Calu3 (cell line): ENCODE measurements around the gene PDE4B. TPM values are rescaled to one million over a fixed set of nuclear protein-coding genes. Genes with fewer than 3 reads are reported as not detected.

Experiments
- BruUV-seq: library from RNA; stranded (reverse); fragments of 400-500 nt; replicated peaks from 2 replicates; lab custom pipeline; 2021; lab: Mats Ljungman, UMichigan
- CTCF ChIA-PET: fragments of 300-600 bp; sonication (Branson Sonifier 250); formaldehyde crosslinking; loops from one replicate; lab custom pipeline; 2022; ENCODE audit warnings: antibody characterized with exemption; lab: Charles Lee
- DNase-seq: peaks from one replicate; pipeline ENCODE4 v3.0.0; 2022
- H3K27ac Mint-ChIP-seq: one replicate; pipeline ENCODE4 v1.8.0; 2022; ENCODE audit warnings: mixed read lengths; ENCODE audit not compliant: unreplicated experiment
- H3K27me3 Mint-ChIP-seq: one replicate; pipeline ENCODE4 v1.8.0; 2022; ENCODE audit warnings: mixed read lengths; ENCODE audit not compliant: unreplicated experiment
- H3K36me3 Mint-ChIP-seq: one replicate; pipeline ENCODE4 v1.8.0; 2022; ENCODE audit warnings: mild to moderate bottlenecking, moderate library complexity, mixed read lengths; ENCODE audit not compliant: insufficient read depth, unreplicated experiment
- H3K4me1 Mint-ChIP-seq: one replicate; pipeline ENCODE4 v1.8.0; 2022; ENCODE audit warnings: mild to moderate bottlenecking, low read depth, mixed read lengths; ENCODE audit not compliant: unreplicated experiment
- H3K4me3 Mint-ChIP-seq: one replicate; pipeline ENCODE4 v1.8.0; 2022; ENCODE audit warnings: mild to moderate bottlenecking, low read depth, moderate library complexity, mixed read lengths; ENCODE audit not compliant: unreplicated experiment
- H3K9me3 Mint-ChIP-seq: one replicate; pipeline ENCODE4 v1.8.0; 2022; ENCODE audit warnings: low read depth, mixed read lengths; ENCODE audit not compliant: unreplicated experiment
- intact Hi-C: fragments of 100-400 bp; cut with micrococcal nuclease; formaldehyde crosslinking; loops from one replicate; pipeline ENCODE4 v1.10.0; 2022; ENCODE audit not compliant: unreplicated experiment
- total RNA-seq: library from RNA; stranded (reverse); gene quantifications from 2 replicates; pipeline ENCODE4 v1.2.3, GENCODE V29; 2022
- TF ChIP-seq, protein P1 (sequence below): fragments of 200-600 bp; IDR thresholded peaks from one replicate; pipeline ENCODE4 v1.8.0; 2022; ENCODE audit warnings: antibody characterized with exemption; ENCODE audit not compliant: unreplicated experiment

The PDE4B gene
- total RNA-seq, 1 experiment from 2014 or later = 2.9 TPM

GRCh38 chr1:66231217-66231616 lies 438.5 kb downstream of the PDE4B start:
- no peak overlapping the region for H3K4me3 Mint-ChIP-seq
- H3K9me3 Mint-ChIP-seq = no peaks in the 10 kb centered on the region
- peak overlapping the region; percentile 60 for H3K27ac Mint-ChIP-seq
- H3K36me3 Mint-ChIP-seq = no peaks in the 10 kb centered on the region
- no TSS peak for BruUV-seq
- peak; percentile 8 for DNase-seq
- TF ChIP-seq, protein P1, sequence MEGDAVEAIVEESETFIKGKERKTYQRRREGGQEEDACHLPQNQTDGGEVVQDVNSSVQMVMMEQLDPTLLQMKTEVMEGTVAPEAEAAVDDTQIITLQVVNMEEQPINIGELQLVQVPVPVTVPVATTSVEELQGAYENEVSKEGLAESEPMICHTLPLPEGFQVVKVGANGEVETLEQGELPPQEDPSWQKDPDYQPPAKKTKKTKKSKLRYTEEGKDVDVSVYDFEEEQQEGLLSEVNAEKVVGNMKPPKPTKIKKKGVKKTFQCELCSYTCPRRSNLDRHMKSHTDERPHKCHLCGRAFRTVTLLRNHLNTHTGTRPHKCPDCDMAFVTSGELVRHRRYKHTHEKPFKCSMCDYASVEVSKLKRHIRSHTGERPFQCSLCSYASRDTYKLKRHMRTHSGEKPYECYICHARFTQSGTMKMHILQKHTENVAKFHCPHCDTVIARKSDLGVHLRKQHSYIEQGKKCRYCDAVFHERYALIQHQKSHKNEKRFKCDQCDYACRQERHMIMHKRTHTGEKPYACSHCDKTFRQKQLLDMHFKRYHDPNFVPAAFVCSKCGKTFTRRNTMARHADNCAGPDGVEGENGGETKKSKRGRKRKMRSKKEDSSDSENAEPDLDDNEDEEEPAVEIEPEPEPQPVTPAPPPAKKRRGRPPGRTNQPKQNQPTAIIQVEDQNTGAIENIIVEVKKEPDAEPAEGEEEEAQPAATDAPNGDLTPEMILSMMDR = no peak
- H3K27me3 Mint-ChIP-seq = no peaks in the 10 kb centered on the region
- intact Hi-C loops = no loop called here
- peaks cover 9% of the 10 kb centered on the region for H3K4me1 Mint-ChIP-seq
- CTCF ChIA-PET = interaction anchor here (0.7 to 0.9 kb wide), 8 partner anchors 11 to 542 kb away, joined by 3 to 6 read pairs (median 4); no protein-coding TSS in a partner anchor

GRCh38 chr1:66231681-66232463 lies 439.2 kb downstream of the PDE4B start:
- no peaks in the 10 kb centered on the region for H3K36me3 Mint-ChIP-seq
- H3K4me1 Mint-ChIP-seq = peaks cover 9% of the 10 kb centered on the region
- CTCF ChIA-PET = interaction anchor here (0.9 kb wide), 1 partner anchor 267 kb away, joined by 5 read pairs; no protein-coding TSS in a partner anchor
- H3K27me3 Mint-ChIP-seq = no peaks in the 10 kb centered on the region
- intact Hi-C loops = no loop called here
- H3K4me3 Mint-ChIP-seq = no peak overlapping the region
- no peaks in the 10 kb centered on the region for H3K9me3 Mint-ChIP-seq
- BruUV-seq = no TSS peak
- no peak for DNase-seq
- TF ChIP-seq, protein P1 = no peak
- H3K27ac Mint-ChIP-seq = peak overlapping the region; percentile 60

DNA sequence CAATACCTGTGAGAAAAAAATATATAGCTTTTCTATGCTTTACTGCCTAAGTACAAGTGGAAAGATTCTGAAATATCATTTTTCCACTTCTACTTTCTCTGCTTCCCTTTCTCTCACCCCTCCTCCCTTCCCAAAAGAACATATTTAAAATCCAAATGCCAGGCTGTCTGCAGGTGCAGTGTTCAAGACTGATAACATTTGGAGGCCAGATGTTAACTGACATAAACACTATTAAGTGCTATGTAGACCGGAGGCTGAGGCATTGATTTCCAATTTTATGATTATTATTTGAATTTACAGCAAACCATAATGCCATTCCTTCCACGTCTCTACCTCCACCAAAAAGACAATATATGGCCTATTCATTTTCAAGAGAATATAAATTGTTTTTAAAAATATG lies 444.3 kb downstream of the PDE4B start:
- Mint-ChIP-seq H3K4me3 (no peak overlapping the region), H3K36me3 (no peaks in the 10 kb centered on the region), H3K27ac (no peak overlapping the region), H3K27me3 (no peaks in the 10 kb centered on the region), H3K9me3 (no peaks in the 10 kb centered on the region), H3K4me1 (peaks cover 11% of the 10 kb centered on the region)
- TF ChIP-seq, protein P1 = no peak
- CTCF ChIA-PET = no interaction called here
- BruUV-seq = no TSS peak
- intact Hi-C loops = loop anchor here (5.0 kb wide), 1 partner anchor 55 kb away; no protein-coding TSS in a partner anchor
- no peak for DNase-seq

DNA sequence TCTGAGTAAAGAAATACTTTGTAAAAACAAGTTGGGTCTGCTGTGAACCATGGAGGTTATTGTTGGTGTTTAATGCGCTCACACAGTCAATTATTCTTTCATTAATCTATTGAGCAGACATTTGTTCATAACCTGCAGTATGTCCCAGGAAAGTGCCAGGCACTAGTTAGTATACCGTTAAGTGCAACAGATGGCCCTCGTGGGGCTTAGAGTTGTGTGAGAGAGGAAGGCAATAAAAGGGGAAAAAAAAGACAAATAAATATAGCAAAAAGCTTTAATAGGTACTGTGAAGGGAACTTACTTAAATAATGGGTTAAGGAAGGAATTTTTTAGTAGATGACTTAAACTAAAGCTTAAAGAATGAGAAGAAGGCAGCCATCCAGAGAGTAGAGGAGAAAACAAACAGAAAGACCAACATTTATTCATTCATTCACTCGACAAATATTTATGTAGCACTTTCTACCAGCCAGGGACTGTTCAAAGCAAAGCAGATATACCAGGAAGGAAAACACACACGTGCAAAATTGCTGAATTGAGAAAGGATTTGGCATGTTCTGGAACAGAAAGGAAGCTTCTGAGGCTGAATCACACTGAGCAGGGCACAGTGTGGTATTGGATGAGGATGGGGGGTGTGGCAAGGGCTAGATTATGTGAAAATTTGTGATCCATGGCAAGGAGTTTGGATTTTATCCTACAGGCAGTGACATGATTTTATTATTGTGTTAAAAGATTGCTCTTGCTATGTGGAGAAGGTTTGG lies 445.2 kb downstream of the PDE4B start:
- Mint-ChIP-seq H3K4me1 (peaks cover 11% of the 10 kb centered on the region), H3K4me3 (no peak overlapping the region), H3K27ac (no peak overlapping the region), H3K27me3 (no peaks in the 10 kb centered on the region), H3K9me3 (no peaks in the 10 kb centered on the region), H3K36me3 (no peaks in the 10 kb centered on the region)
- no TSS peak for BruUV-seq
- intact Hi-C loops = loop anchor here (5.0 kb wide), 1 partner anchor 56 kb away; no protein-coding TSS in a partner anchor
- CTCF ChIA-PET = no interaction called here
- TF ChIP-seq, protein P1 = no peak
- DNase-seq = no peak
